HEK293T (cell line): ENCODE data around the gene YBEY.

ENCODE experiments used
- CTCF ChIA-PET: fragments of 350-600 bp; formaldehyde crosslinking; extraction: SDS; loops from one replicate; lab custom pipeline; 2021; ENCODE audit warnings: antibody characterized with exemption, inconsistent platforms; lab: Yijun Ruan, JAX
- POLR2A ChIA-PET: fragments of 350-600 bp; formaldehyde crosslinking; extraction: SDS; loops from one replicate; lab custom pipeline; 2020; ENCODE audit warnings: antibody characterized with exemption, inconsistent platforms; lab: Yijun Ruan, JAX
- DNase-seq: peaks from one replicate; pipeline ENCODE4 v3.0.0; 2012; ENCODE audit warnings: mixed read lengths; ENCODE audit errors: extremely low spot score
- ARNT ChIP-seq: fragments of 450-650 bp; IDR thresholded peaks from 2 replicates; pipeline ENCODE4 v1.6.1; 2017; ENCODE audit warnings: mild to moderate bottlenecking
- BHLHE40 ChIP-seq: fragments of 450-650 bp; IDR thresholded peaks from 2 replicates; pipeline ENCODE4 v1.6.1; 2016; ENCODE audit warnings: mild to moderate bottlenecking, moderate library complexity, borderline replicate concordance
- CTBP1 ChIP-seq: fragments of 450-650 bp; IDR thresholded peaks from 2 replicates; pipeline ENCODE4 v1.6.1; 2016; ENCODE audit warnings: borderline replicate concordance
- ELF4 ChIP-seq: fragments of 450-650 bp; IDR thresholded peaks from 2 replicates; pipeline ENCODE4 v1.6.1; 2017; ENCODE audit warnings: antibody characterized with exemption
- FOXA1 ChIP-seq: fragments of 450-650 bp; IDR thresholded peaks from 2 replicates; pipeline ENCODE4 v1.6.1; 2016; ENCODE audit warnings: mild to moderate bottlenecking
- FOXK2 ChIP-seq: fragments of 450-650 bp; IDR thresholded peaks from 2 replicates; pipeline ENCODE4 v1.6.1; 2016; ENCODE audit warnings: mild to moderate bottlenecking
- FOXM1 ChIP-seq: fragments of 450-650 bp; IDR thresholded peaks from 2 replicates; pipeline ENCODE4 v1.6.1; 2017; ENCODE audit warnings: mild to moderate bottlenecking, borderline replicate concordance
- HDGF ChIP-seq: fragments of 450-650 bp; IDR thresholded peaks from 2 replicates; pipeline ENCODE4 v1.6.1; 2017; ENCODE audit warnings: antibody characterized with exemption, borderline replicate concordance
- L3MBTL2 ChIP-seq: fragments of 450-650 bp; conservative IDR thresholded peaks from 2 replicates; pipeline ENCODE4 v1.6.1; 2016; ENCODE audit warnings: mild to moderate bottlenecking
- LEF1 ChIP-seq: fragments of 450-650 bp; IDR thresholded peaks from 2 replicates; pipeline ENCODE4 v1.6.1; 2017; ENCODE audit warnings: mild to moderate bottlenecking, borderline replicate concordance
- NFRKB ChIP-seq: fragments of 450-650 bp; IDR thresholded peaks from 2 replicates; pipeline ENCODE4 v1.6.1; 2016; ENCODE audit warnings: mild to moderate bottlenecking, moderate library complexity
- SP1 ChIP-seq: fragments of 450-650 bp; IDR thresholded peaks from 2 replicates; pipeline ENCODE4 v1.6.1; 2017
- SUZ12 ChIP-seq: fragments of 450-650 bp; IDR thresholded peaks from 2 replicates; pipeline ENCODE4 v1.6.1; 2016; ENCODE audit warnings: mild to moderate bottlenecking
- TARDBP ChIP-seq: fragments of 450-650 bp; IDR thresholded peaks from 2 replicates; pipeline ENCODE4 v1.6.1; 2016
- ZNF384 ChIP-seq: fragments of 450-650 bp; IDR thresholded peaks from 2 replicates; pipeline ENCODE4 v1.6.1; 2016
- TF ChIP-seq, protein P1 (sequence below): fragments of 450-650 bp; IDR thresholded peaks from 2 replicates; pipeline ENCODE4 v1.6.1; 2016

The YBEY gene

GRCh38 chr21:46248422-46248782 lies 37.7 kb upstream of the YBEY start:
- TF ChIP-seq FOXK2 (no peak), CTBP1 (no peak), FOXM1 (no peak), L3MBTL2 (no peak), BHLHE40 (no peak), NFRKB (no peak)
- TF ChIP-seq, protein P1, sequence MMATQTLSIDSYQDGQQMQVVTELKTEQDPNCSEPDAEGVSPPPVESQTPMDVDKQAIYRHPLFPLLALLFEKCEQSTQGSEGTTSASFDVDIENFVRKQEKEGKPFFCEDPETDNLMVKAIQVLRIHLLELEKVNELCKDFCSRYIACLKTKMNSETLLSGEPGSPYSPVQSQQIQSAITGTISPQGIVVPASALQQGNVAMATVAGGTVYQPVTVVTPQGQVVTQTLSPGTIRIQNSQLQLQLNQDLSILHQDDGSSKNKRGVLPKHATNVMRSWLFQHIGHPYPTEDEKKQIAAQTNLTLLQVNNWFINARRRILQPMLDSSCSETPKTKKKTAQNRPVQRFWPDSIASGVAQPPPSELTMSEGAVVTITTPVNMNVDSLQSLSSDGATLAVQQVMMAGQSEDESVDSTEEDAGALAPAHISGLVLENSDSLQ = no peak
- POLR2A ChIA-PET = no interaction called here
- no peak for DNase-seq
- CTCF ChIA-PET = no interaction called here

GRCh38 chr21:46248827-46249226 lies 37.3 kb upstream of the YBEY start:
- no peak for TF ChIP-seq FOXK2
- TF ChIP-seq HDGF = no peak
- no peak for TF ChIP-seq LEF1
- TF ChIP-seq FOXA1 = no peak
- DNase-seq = no peak
- ChIA-PET CTCF (no interaction called here), POLR2A (no interaction called here)

- CTCF ChIA-PET = no interaction called here
- no peak for DNase-seq
- POLR2A ChIA-PET = no interaction called here
- TF ChIP-seq CTBP1 (no peak), FOXA1 (no peak), L3MBTL2 (no peak), FOXK2 (no peak), NFRKB (no peak), ARNT (no peak), BHLHE40 (no peak), ZNF384 (no peak), TARDBP (no peak), LEF1 (no peak)
These were observed 35.9 kb upstream of the YBEY start for GRCh38 chr21:46250146-46250725.

DNA sequence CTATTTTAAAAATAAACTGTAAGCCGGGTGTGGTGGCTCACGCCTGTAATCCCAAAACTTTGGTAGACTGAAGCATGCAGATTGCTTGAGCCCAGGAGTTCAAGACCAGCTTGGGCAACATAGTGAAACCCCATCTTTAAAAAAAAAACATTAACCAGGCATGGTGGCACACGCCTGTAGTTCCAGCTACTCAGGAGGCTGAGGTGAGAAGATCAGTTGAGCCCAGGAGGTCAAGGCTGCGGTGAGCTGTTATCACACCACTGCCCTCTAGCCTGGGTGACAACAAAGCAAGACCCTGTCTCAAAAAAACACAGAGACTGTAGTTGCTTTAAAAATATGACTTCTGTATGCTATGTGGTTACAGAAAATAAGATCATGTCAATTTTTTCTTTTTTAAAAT lies 33.3 kb upstream of the YBEY start:
- TF ChIP-seq LEF1 (no peak), SP1 (no peak), FOXM1 (no peak), TARDBP (no peak), HDGF (no peak), BHLHE40 (no peak)
- TF ChIP-seq, protein P1 = no peak
- POLR2A ChIA-PET = no interaction called here
- CTCF ChIA-PET = no interaction called here
- no peak for DNase-seq

DNA sequence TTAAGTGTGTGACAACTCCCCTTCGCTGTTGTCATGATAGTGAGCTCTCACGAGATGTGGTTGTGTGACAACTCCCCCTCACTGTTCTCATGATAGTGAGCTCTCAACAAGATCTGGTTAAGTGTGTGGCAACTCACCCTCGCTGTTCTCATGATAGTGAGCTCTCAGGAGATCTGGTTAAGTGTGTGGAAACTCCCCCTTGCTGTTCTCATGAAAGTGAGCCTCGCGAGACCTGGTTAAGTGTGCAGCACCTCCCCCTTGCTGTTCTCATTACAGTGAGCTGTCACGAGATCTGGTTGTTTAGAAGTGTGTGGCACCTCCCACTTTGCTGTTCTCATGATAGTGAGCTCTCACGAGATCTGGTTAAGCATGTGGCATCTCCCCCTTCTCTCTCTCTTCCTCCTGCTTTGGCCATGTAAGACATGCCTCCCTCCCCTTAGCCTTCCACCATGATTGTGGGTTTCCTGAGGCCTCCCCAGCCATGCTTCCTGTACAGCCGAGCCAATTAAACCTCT lies 32.5 kb upstream of the YBEY start:
- POLR2A ChIA-PET = no interaction called here
- TF ChIP-seq ARNT (no peak), CTBP1 (no peak)
- CTCF ChIA-PET = no interaction called here
- no peak for DNase-seq

- ChIA-PET CTCF (interaction anchor here (0.5 kb wide), 1 partner anchor 114 kb away, joined by 3 read pairs; no protein-coding TSS in a partner anchor), POLR2A (no interaction called here)
- TF ChIP-seq L3MBTL2 (no peak), ZNF384 (no peak)
- no peak for DNase-seq
These were observed 31.8 kb upstream of the YBEY start for GRCh38 chr21:46254208-46254975.

- CTCF ChIA-PET = interaction anchor here (0.5 kb wide), 1 partner anchor 113 kb away, joined by 3 read pairs; no protein-coding TSS in a partner anchor
- no peak for DNase-seq
- POLR2A ChIA-PET = no interaction called here
- TF ChIP-seq CTBP1 (no peak), FOXK2 (no peak), BHLHE40 (no peak), FOXM1 (no peak), HDGF (no peak), L3MBTL2 (no peak), ELF4 (no peak), LEF1 (no peak), SUZ12 (no peak), SP1 (no peak)
- TF ChIP-seq, protein P1 = no peak
These were observed 31.0 kb upstream of the YBEY start for GRCh38 chr21:46255166-46255565.
